Astrocyte (in vitro differentiated cells and primary cell): ENCODE measurements around the gene LMAN1L. TPM values are rescaled to one million over a fixed set of nuclear protein-coding genes. Genes with fewer than 3 reads are reported as not detected.

ENCODE experiments used
- DNase-seq: peaks from one replicate; pipeline ENCODE4 v3.0.0-alpha.2; 2010; ENCODE audit warnings: low read depth
- FAIRE-seq: peaks from 2 replicates; lab custom pipeline; 2011; peaks lifted over from hg19 to GRCh38; lab: Jason Lieb, UNC
- H2AFZ ChIP-seq: 2 replicates; pipeline ENCODE4 v1.6.0; 2012; ENCODE audit warnings: low read depth, low read length, inconsistent platforms
- H3K27ac ChIP-seq: 2 replicates; pipeline ENCODE4 v1.5.1; 2011; ENCODE audit warnings: low read depth, low read length, inconsistent platforms
- H3K27me3 ChIP-seq: 2 replicates; pipeline ENCODE4 v1.6.0; 2011; ENCODE audit warnings: low read length, inconsistent platforms; ENCODE audit not compliant: insufficient read depth
- H3K36me3 ChIP-seq: 2 replicates; pipeline ENCODE4 v1.5.1; 2011; ENCODE audit warnings: low read length, inconsistent platforms; ENCODE audit not compliant: insufficient read depth
- H3K4me1 ChIP-seq: 2 replicates; pipeline ENCODE4 v1.5.1; 2011; ENCODE audit warnings: low read length, inconsistent platforms; ENCODE audit not compliant: insufficient read depth
- H3K4me2 ChIP-seq: 2 replicates; pipeline ENCODE4 v1.6.0; 2012; ENCODE audit warnings: low read length, inconsistent platforms
- H3K4me3 ChIP-seq: 2 replicates; pipeline ENCODE4 v1.5.1; 2011; ENCODE audit warnings: low read depth, mild to moderate bottlenecking, low read length, inconsistent platforms; ENCODE audit not compliant: insufficient read depth
- H3K79me2 ChIP-seq: 2 replicates; pipeline ENCODE4 v1.6.0; 2012; ENCODE audit warnings: mild to moderate bottlenecking, low read length, inconsistent platforms; ENCODE audit not compliant: insufficient read depth
- H3K9ac ChIP-seq: 2 replicates; pipeline ENCODE4 v1.6.0; 2012; ENCODE audit warnings: mild to moderate bottlenecking, low read length, inconsistent platforms
- H3K9me3 ChIP-seq: 2 replicates; pipeline ENCODE4 v1.5.1; 2012; ENCODE audit warnings: low read depth, mild to moderate bottlenecking, low read length, inconsistent platforms; ENCODE audit not compliant: insufficient read depth
- H4K20me1 ChIP-seq: 2 replicates; pipeline ENCODE4 v1.6.0; 2012; ENCODE audit warnings: low read length, inconsistent platforms; ENCODE audit not compliant: insufficient read depth
- H3K27ac Mint-ChIP-seq: one replicate; pipeline ENCODE4 v1.8.0; 2021; ENCODE audit warnings: mild to moderate bottlenecking, mixed read lengths; ENCODE audit not compliant: unreplicated experiment
- H3K27me3 Mint-ChIP-seq: one replicate; pipeline ENCODE4 v1.8.0; 2021; ENCODE audit warnings: low read depth, mixed read lengths; ENCODE audit not compliant: unreplicated experiment
- H3K36me3 Mint-ChIP-seq: one replicate; pipeline ENCODE4 v1.8.0; 2021; ENCODE audit warnings: low read depth, mixed read lengths; ENCODE audit not compliant: unreplicated experiment
- H3K4me1 Mint-ChIP-seq: one replicate; pipeline ENCODE4 v1.8.0; 2021; ENCODE audit warnings: low read depth, mixed read lengths; ENCODE audit not compliant: unreplicated experiment
- H3K4me3 Mint-ChIP-seq: one replicate; pipeline ENCODE4 v1.8.0; 2021; ENCODE audit warnings: mild to moderate bottlenecking, moderate library complexity, mixed read lengths; ENCODE audit not compliant: unreplicated experiment
- H3K9me3 Mint-ChIP-seq: one replicate; pipeline ENCODE4 v1.8.0; 2021; ENCODE audit warnings: mild to moderate bottlenecking, mixed read lengths; ENCODE audit not compliant: unreplicated experiment
- CTCF ChIP-seq: IDR thresholded peaks from 2 replicates; pipeline ENCODE4 v1.5.1; 2011; ENCODE audit warnings: low read depth, mild to moderate bottlenecking, inconsistent platforms, low read length, moderate library complexity; ENCODE audit not compliant: insufficient read depth
- EZH2 ChIP-seq: IDR thresholded peaks from 2 replicates; pipeline ENCODE4 v1.6.1; 2012; ENCODE audit warnings: mild to moderate bottlenecking, low read length, inconsistent platforms; ENCODE audit not compliant: insufficient read depth
- total RNA-seq: library from RNA; stranded (reverse); gene quantifications from 2 replicates; pipeline ENCODE4 v1.2.1, GENCODE V29; 2021

The LMAN1L gene
- total RNA-seq, 1 donor from 2014 or later: 0.32 TPM

- no peak for DNase-seq
- TF ChIP-seq CTCF: no peak
- TF ChIP-seq EZH2: no peak
- no peak overlapping the region for H3K9ac ChIP-seq
- H2AFZ ChIP-seq: no peak overlapping the region
- Mint-ChIP-seq H3K4me3 (peak overlapping the region; percentile 45), H3K4me1 (peaks cover 39% of the 10 kb centered on the region), H3K27me3 (no peaks in the 10 kb centered on the region), H3K27ac (peak overlapping the region; percentile 58), H3K9me3 (no peaks in the 10 kb centered on the region), H3K36me3 (peaks cover 3% of the 10 kb centered on the region)
- no peak overlapping the region for H3K27ac ChIP-seq
- no peaks in the 10 kb centered on the region for H3K27me3 ChIP-seq
- H4K20me1 ChIP-seq: peaks cover 95% of the 10 kb centered on the region
- no peak overlapping the region for H3K4me3 ChIP-seq
- H3K9me3 ChIP-seq: no peaks in the 10 kb centered on the region
- H3K79me2 ChIP-seq: peaks cover 95% of the 10 kb centered on the region
- FAIRE-seq: no peak
- H3K4me2 ChIP-seq: peak overlapping the region; percentile 69
- H3K36me3 ChIP-seq: no peaks in the 10 kb centered on the region
- H3K4me1 ChIP-seq: peaks cover 73% of the 10 kb centered on the region
Measured at GRCh38 chr15:74788683-74789151, 23.9 kb upstream of the LMAN1L start.

GRCh38 chr15:74789171-74789631 is 23.4 kb upstream of the LMAN1L start:
- no peaks in the 10 kb centered on the region for H3K27me3 Mint-ChIP-seq
- H3K79me2 ChIP-seq: peaks cover 94% of the 10 kb centered on the region

More at GRCh38 chr15:74789171-74789631, 23.4 kb upstream of the LMAN1L start:
- no peak overlapping the region for H2AFZ ChIP-seq
- H3K36me3 ChIP-seq: no peaks in the 10 kb centered on the region
- peaks cover 37% of the 10 kb centered on the region for H3K4me1 Mint-ChIP-seq
- H3K9me3 Mint-ChIP-seq: no peaks in the 10 kb centered on the region
- DNase-seq: no peak
- no peaks in the 10 kb centered on the region for H3K27me3 ChIP-seq
- no peak overlapping the region for H3K27ac ChIP-seq
- H3K36me3 Mint-ChIP-seq: peaks cover 3% of the 10 kb centered on the region
- TF ChIP-seq CTCF: no peak
- TF ChIP-seq EZH2: no peak
- H3K4me1 ChIP-seq: peaks cover 69% of the 10 kb centered on the region
- H3K9me3 ChIP-seq: no peaks in the 10 kb centered on the region
- H3K4me2 ChIP-seq: peak overlapping the region; percentile 71
- peaks cover 94% of the 10 kb centered on the region for H4K20me1 ChIP-seq
- FAIRE-seq: no peak
- no peak overlapping the region for H3K4me3 ChIP-seq
- H3K27ac Mint-ChIP-seq: peak overlapping the region; percentile 26
- no peak overlapping the region for H3K9ac ChIP-seq
- H3K4me3 Mint-ChIP-seq: no peak overlapping the region
